ENCODE data around the gene MILR1. TPM values are rescaled to one million over a fixed set of nuclear protein-coding genes. Genes with fewer than 3 reads are reported as not detected.
A peak's percentile ranks its signal among the peaks of the same experiment; 100 is the strongest.

The MILR1 gene
- total and polyA plus RNA-seq, 2 experiments from 2014 or later = 0.39 TPM; not detected in 1

- Histone ChIP-seq H3K79me2 (replicated peaks; ENCODE audit: insufficient read depth) (no peaks in the 10 kb centered on the region), H3F3A (replicated peaks; ENCODE audit: low read depth) (no peaks in the 10 kb centered on the region), H3K27ac (ENCODE audit: low read depth) (0 out of 2 replicates have a peak overlapping the region, but pooled peaks have one; percentile 7), H3K27me3 (ENCODE audit: insufficient read depth) (no peaks in the 10 kb centered on the region), H3K36me3 (ENCODE audit: insufficient read depth) (peaks cover 13% of the 10 kb centered on the region; the same call in 1 of the 2 replicates), H4K20me1 (replicated peaks; ENCODE audit: insufficient read depth) (no peaks in the 10 kb centered on the region), H3K4me2 (no peak overlapping the region), H3K4me3 (no peak overlapping the region), H3K9me2 (ENCODE audit: insufficient read depth) (no peaks in the 10 kb centered on the region), H3K4me1 (ENCODE audit: insufficient read depth) (peaks cover 5% of the 10 kb centered on the region; the same call in 1 of the 2 replicates), H2AFZ (no peak overlapping the region)
- peak overlapping the region; percentile 90 for H3K27ac Mint-ChIP-seq
- DNase-seq (ENCODE audit: low spot score) (no peak), ATAC-seq (peak; percentile 74)
- peak; percentile 80 for TF ChIP-seq ZNF462 (CRISPR knock-in tag; IDR thresholded peaks at IDR 0.05)
- TF ChIP-seq JUNB (IDR thresholded peaks at IDR 0.05; ENCODE audit: unreplicated experiment) = no peak
- H3K27me3 Mint-ChIP-seq (ENCODE audit: insufficient read depth, low read depth, poor library complexity) = peaks cover 7% of the 10 kb centered on the region
- peaks cover 66% of the 10 kb centered on the region for H3K4me1 Mint-ChIP-seq
- H3K36me3 Mint-ChIP-seq (ENCODE audit: low read depth) = peaks cover 4% of the 10 kb centered on the region; the same call in 1 of the 3 replicates
- peak overlapping the region; percentile 27 for H3K4me3 Mint-ChIP-seq
- H3K9me3 Mint-ChIP-seq = peaks cover 15% of the 10 kb centered on the region; the same call in 2 of the 3 replicates
Observed at GRCh38 chr17:64426596-64426995, 22.3 kb upstream of the MILR1 start.

GRCh38 chr17:64428406-64428805, 20.5 kb upstream of the MILR1 start:
- no peak overlapping the region for H3K4me3 Mint-ChIP-seq
- H3K36me3 Mint-ChIP-seq (ENCODE audit: low read depth) = peaks cover 7% of the 10 kb centered on the region; the same call in 2 of the 3 replicates
- Histone ChIP-seq H3F3A (replicated peaks; ENCODE audit: low read depth) (no peaks in the 10 kb centered on the region), H4K20me1 (replicated peaks; ENCODE audit: insufficient read depth) (no peaks in the 10 kb centered on the region), H2AFZ (no peak overlapping the region), H3K27ac (ENCODE audit: low read depth) (no peak overlapping the region), H3K4me1 (ENCODE audit: insufficient read depth) (peaks cover 5% of the 10 kb centered on the region; the same call in 1 of the 2 replicates), H3K79me2 (replicated peaks; ENCODE audit: insufficient read depth) (no peaks in the 10 kb centered on the region), H3K27me3 (ENCODE audit: insufficient read depth) (no peaks in the 10 kb centered on the region), H3K4me2 (no peak overlapping the region), H3K36me3 (ENCODE audit: insufficient read depth) (peaks cover 13% of the 10 kb centered on the region; the same call in 1 of the 2 replicates), H3K9me2 (ENCODE audit: insufficient read depth) (no peaks in the 10 kb centered on the region), H3K4me3 (no peak overlapping the region)
- DNase-seq (ENCODE audit: low spot score) = no peak
- H3K4me1 Mint-ChIP-seq = peaks cover 66% of the 10 kb centered on the region
- peak overlapping the region; percentile 54; the same call in 1 of the 2 replicates for H3K27ac Mint-ChIP-seq
- peaks cover 7% of the 10 kb centered on the region for H3K27me3 Mint-ChIP-seq (ENCODE audit: insufficient read depth, low read depth, poor library complexity)
- H3K9me3 Mint-ChIP-seq = peaks cover 15% of the 10 kb centered on the region; the same call in 2 of the 3 replicates
- ATAC-seq = peak; percentile 21
- TF ChIP-seq POLR2AphosphoS5 (IDR thresholded peaks at IDR 0.05; ENCODE audit: low read depth) = no peak
- TF ChIP-seq CTCF (conservative IDR thresholded peaks at IDR 0.05; ENCODE audit: low read depth in 2 of 2) = no peak
- no peak for TF ChIP-seq ZNF114 (CRISPR knock-in tag; IDR thresholded peaks at IDR 0.05)
- TF ChIP-seq NANOG (IDR thresholded peaks at IDR 0.05; ENCODE audit: borderline replicate concordance) = no peak
